ENCODE data around the gene RPA1. TPM values are rescaled to one million over a fixed set of nuclear protein-coding genes. Genes with fewer than 3 reads are reported as not detected.

The RPA1 gene
- total and polyA plus RNA-seq, 9 of the 15 experiments (the other 6 are each of a cell fraction or from before 2014, with no cell fraction given): 25.2 to 125 (median 47.4) TPM

DNA sequence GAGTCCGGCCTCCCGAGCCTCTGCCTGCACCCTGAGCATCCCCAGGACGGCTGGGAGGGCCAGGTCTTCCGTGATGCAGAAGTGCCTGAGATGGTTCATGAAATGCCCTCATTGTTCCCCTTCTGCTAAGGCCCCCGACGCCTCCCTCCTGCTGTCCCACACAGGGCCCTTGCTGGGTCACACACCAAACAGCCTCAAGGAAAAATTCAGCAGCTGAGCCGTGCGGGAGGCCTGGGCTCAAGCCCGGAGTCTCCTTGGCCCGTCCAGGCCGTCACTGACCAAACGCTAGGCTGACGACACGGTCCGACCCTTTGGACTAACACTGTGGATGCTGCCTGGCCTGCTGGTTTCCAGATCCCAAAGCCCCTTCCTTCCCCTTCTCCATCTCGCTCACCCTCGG is 105.1 kb downstream of the RPA1 start:
- Histone ChIP-seq H3K79me2 (ENCODE audit: control insufficient read depth, insufficient read depth, low read length) (no peaks in the 10 kb centered on the region), H3K27me3 (ENCODE audit: control insufficient read depth in 2 of 2, insufficient read depth in 2 of 2, low read length in 2 of 2) (peaks cover 20 to 72% of the 10 kb centered on the region in 2 experiments; a peak in 4 of 5 replicates), H3K4me1 (replicated peaks in 1 of 2; ENCODE audit: control insufficient read depth in 2 of 2, insufficient read depth in 2 of 2, low read length in 2 of 2) (peaks cover 0 to 20% of the 10 kb centered on the region in 2 experiments; a peak in 2 of 5 replicates), H3K4me3 (no peak overlapping the region), H3K9me1 (ENCODE audit: control insufficient read depth, insufficient read depth, low read length) (no peaks in the 10 kb centered on the region), H3K9me3 (replicated peaks; ENCODE audit: control insufficient read depth, insufficient read depth, low read depth, low read length) (no peaks in the 10 kb centered on the region), H3K9ac (ENCODE audit: insufficient read depth in 1 of 2, low read depth in 2 of 2, low read length in 2 of 2) (no peak overlapping the region), H3K36me3 (ENCODE audit: control insufficient read depth, insufficient read depth, low read length) (no peaks in the 10 kb centered on the region), H3K27ac (ENCODE audit: extremely low read depth, low read depth, low read length) (no peak overlapping the region), H2AFZ (ENCODE audit: low read depth, low read length) (no peak overlapping the region), H4K20me1 (replicated peaks; ENCODE audit: control insufficient read depth, insufficient read depth, low read length) (no peaks in the 10 kb centered on the region; the same call in 1 of the 2 replicates), H3K4me2 (ENCODE audit: insufficient read depth, low read length) (no peak overlapping the region)
- WGBS (ENCODE audit: insufficient coverage, low coverage, missing lambda C conversion rate): 2% methylated on average over 16 of the region's 17 CpGs
- POLR2A ChIA-PET: no interaction called here
- TF ChIP-seq, protein P1, sequence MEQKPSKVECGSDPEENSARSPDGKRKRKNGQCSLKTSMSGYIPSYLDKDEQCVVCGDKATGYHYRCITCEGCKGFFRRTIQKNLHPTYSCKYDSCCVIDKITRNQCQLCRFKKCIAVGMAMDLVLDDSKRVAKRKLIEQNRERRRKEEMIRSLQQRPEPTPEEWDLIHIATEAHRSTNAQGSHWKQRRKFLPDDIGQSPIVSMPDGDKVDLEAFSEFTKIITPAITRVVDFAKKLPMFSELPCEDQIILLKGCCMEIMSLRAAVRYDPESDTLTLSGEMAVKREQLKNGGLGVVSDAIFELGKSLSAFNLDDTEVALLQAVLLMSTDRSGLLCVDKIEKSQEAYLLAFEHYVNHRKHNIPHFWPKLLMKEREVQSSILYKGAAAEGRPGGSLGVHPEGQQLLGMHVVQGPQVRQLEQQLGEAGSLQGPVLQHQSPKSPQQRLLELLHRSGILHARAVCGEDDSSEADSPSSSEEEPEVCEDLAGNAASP (IDR thresholded peaks at IDR 0.05): no peak
- TF ChIP-seq ZNF586 (CRISPR knock-in tag; conservative IDR thresholded peaks at IDR 0.05) (no peak), NFIC (IDR thresholded peaks at IDR 0.05) (no peak), ELF4 (CRISPR knock-in tag; IDR thresholded peaks at IDR 0.05) (no peak), ZNF134 (CRISPR knock-in tag; conservative IDR thresholded peaks at IDR 0.05) (no peak), SUPT5H (IDR thresholded peaks at IDR 0.05) (no peak), FOXP1 (CRISPR knock-in tag; IDR thresholded peaks at IDR 0.05) (no peak), GATAD2A (IDR thresholded peaks at IDR 0.05) (no peak), NFE2 (IDR thresholded peaks at IDR 0.05; ENCODE audit: low read depth) (no peak), CHD4 (IDR thresholded peaks at IDR 0.05; ENCODE audit: insufficient read depth, insufficient replicate concordance, low read depth, low read length, poor library complexity, severe bottlenecking) (no peak), POLR2G (IDR thresholded peaks at IDR 0.05; ENCODE audit: low read depth, low read length) (no peak), POLR2AphosphoS5 (IDR thresholded peaks at IDR 0.05; ENCODE audit: control insufficient read depth, insufficient read depth, low read depth, low read length) (no peak), MXI1 (IDR thresholded peaks at IDR 0.05; ENCODE audit: low read depth, low read length) (no peak), ZBTB17 (CRISPR knock-in tag; IDR thresholded peaks at IDR 0.05) (no peak), TSC22D4 (tag; IDR thresholded peaks at IDR 0.05) (no peak), CAMTA2 (CRISPR knock-in tag; conservative IDR thresholded peaks at IDR 0.05) (no peak)
- TF ChIP-seq, protein P2, sequence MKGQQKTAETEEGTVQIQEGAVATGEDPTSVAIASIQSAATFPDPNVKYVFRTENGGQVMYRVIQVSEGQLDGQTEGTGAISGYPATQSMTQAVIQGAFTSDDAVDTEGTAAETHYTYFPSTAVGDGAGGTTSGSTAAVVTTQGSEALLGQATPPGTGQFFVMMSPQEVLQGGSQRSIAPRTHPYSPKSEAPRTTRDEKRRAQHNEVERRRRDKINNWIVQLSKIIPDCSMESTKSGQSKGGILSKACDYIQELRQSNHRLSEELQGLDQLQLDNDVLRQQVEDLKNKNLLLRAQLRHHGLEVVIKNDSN (CRISPR knock-in tag; IDR thresholded peaks at IDR 0.05): no peak
- ATAC-seq: no peak
- in situ Hi-C loops (cut with MboI) (no loop called here), intact Hi-C loops (cut with micrococcal nuclease) (no loop called here)
- no TSS peak for BruUV-seq (replicated peaks)
- FAIRE-seq: no peak
- no peak for DNase-seq (ENCODE audit: extremely low read depth in 1 of 4, low spot score in 3 of 4)
- CTCF ChIA-PET (ENCODE audit: low intra/inter-chr PET ratio): no interaction called here
